NCI-H187 (cell line): ENCODE results near the gene MAGOH.
A peak's percentile ranks its signal among the peaks of the same experiment; 100 is the strongest.
"Not testable (repeated sequence)": the region's sequence is repeated elsewhere in the genome, so short reads cannot be mapped to it uniquely, and the experiment has no call there.

Experiments
- DNase-seq, 2 experiments: peaks; one replicate each; lab custom pipeline; 2025; lab: John Stamatoyannopoulos, UW

Gene MAGOH

DNA sequence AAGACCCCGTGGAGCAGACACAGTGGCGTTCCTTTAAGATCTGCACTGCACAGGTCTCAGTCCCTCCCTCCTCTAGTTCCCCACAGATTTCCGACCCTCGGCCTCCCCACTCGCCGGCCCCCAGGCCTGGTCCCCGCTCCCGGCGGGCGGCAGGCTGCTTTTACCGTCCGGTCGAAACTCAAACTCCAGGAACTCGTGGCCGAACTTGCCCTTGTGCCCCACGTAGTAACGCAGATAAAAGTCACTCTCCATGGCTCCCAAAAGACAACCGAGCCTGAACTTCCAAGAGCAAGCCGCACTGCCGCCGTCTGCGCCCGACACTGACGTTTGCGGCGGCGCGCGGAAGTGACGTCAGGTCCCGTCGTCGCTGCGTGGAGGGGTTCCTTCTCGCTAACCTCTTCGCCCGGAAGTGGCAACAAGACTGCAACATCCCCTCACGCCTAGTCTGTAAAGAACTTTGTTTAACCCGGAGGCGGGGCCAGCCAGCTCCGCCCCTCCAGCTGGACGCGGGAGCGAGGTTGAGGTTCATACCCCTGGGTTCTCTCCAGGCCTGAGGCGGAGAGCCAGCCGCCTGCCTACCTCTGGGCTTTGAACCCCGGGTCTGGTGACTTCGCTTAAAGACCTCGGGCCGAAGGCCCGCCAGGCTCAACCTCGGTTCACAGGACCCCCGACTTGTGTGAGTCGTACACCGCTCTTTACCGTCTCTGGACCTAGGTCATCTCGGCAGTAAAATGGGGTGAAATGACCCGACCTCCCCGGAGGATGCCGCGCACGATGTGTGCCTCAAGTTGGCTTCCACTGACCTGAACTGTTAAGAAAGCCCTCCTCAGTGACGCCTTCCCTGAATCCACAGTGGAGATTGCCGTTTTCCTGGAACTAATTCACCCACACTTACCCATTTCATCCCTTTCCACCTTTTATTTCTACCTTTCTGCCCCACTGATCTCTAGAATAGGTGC, at the start of gene MAGOH:
Gene MAGOH (minus strand): TSS at position 322 of the 959 bp plus-strand sequence. CDS start 70 bp downstream, at position 252.
- DNase-seq: peak; percentile 59 to 75

- no peak for DNase-seq
Observed at GRCh38 chr1:53286955-53287354, 48.6 kb upstream of the MAGOH start.

- DNase-seq: no peak
Observed at GRCh38 chr1:53285969-53286760, 47.8 kb upstream of the MAGOH start.

DNA sequence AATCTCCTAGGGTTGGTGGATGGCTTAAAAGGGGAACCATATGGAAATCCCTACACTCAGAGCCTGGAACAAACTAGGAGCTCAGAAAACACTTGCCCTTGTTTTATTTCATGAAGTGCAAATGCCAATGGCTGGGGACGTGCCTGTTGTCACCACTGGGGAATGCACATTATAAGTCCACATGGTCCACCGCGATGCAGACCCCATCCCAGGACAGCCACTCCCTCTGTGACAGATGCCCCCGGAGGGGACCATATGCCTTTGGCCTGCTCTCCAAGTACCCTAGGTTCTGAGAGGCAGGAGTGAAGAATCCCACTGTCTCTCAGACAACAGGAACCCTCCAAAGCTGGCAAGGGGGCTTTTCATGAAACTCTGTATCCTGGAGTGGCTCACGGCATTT, 47.2 kb upstream of the MAGOH start:
- no peak for DNase-seq

- DNase-seq: no peak
Observed at GRCh38 chr1:53284224-53285020, 46.1 kb upstream of the MAGOH start.

DNA sequence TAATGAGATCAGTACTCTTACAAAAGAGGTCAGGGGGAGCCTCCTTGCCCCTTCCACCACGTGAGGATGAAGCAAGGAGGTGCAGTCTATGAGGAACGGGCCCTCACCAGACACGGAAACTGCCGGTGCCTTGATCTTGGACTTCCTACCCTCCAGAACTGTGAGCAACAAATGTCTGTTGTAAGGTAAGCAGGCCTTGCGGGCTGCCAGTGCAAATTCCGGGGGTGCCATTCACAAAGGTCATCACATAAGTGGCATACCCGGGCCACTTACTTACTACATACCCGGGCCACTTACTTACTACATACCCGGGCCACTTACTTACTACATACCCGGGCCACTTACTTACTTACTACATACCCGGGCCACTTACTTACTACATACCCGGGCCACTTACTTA, 44.8 kb upstream of the MAGOH start:
- not testable (repeated sequence) for DNase-seq

DNA sequence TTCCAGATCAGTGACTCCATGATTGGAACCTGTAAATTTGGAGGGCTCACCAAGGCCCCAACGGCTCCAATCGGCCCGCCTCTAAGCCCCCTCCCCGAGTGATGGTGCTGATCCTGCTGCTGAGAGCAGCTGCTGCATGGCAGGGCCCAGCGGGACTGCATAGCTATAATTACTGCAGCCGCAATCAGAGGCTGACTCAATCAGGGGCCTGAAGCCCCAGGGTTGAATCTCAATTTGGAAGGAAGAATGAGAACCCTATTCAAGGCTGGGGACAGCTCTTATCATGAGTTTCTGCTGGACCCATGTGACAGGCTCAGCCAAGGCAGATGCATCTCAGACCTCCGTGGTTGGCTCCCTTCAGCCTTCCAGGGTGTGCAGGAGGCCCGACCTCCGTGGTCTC, 42.8 kb upstream of the MAGOH start:
- DNase-seq: no peak

GRCh38 chr1:53280496-53280895, 42.2 kb upstream of the MAGOH start:
- no peak for DNase-seq

DNA sequence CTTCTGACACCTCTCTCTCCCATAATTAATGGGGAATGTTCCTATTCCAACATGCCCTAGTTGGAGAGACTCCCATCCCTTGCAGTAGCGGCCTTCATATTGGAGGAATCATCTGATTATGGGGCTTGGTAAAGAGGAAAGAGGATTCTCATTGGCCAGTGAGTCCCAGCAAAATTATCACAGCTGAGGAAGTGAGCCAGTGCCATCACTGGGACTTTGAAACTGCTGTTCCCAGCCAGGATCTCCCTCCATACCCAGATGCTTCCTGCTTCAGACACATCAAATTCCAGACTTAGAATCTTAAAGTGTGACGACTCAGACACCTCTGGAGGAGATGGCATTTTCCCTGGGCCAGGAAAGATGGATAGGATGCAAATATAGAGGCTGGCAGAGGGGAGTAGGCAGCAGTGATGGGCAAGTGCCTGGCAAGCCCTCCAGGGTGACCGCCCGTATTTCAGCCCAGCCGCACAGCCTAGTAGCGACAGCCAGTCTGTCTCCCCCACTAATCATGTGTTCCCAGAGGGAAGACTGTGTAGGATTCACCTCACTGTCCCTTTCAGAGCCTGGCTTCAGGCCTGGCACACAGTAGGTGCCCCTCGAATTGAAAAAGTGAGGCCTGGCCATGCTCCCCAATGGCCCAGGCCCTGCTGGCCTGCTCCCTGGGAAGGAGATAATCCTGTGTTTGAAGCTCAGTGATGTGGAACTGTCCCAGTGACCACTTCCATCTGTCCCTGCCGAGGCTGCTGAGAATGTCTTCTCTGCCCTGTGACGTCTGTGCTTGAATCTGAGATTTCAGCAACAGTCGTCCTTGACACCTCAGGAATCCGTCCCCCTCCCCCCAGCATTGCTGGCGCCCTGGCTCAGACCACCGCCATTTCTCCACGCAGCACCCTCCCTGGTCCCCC, 41.2 kb upstream of the MAGOH start:
- DNase-seq: no peak

DNA sequence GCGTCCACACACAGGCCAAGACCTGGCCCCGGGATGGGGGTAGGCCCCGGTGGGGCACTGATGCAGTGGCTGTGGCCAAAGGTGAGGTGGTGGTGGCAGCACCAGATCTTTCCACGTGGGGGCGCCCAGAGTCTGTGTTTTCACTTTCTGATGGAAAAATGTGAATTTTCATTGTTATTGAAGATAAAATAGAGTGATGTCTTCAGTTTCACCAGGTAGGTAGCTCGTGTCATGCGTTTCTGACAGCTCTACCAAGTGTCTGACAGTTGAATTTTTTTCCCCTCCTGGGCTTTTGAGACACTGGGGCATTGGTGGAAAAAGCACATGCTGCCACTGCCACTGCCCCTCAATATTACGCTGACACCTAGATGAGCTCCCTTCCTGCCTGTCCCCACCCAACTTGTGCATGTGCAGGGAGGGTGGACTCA, 40.0 kb upstream of the MAGOH start:
- DNase-seq: no peak

GRCh38 chr1:53277326-53277725, 39.0 kb upstream of the MAGOH start:
- no peak for DNase-seq

- no peak for DNase-seq
Observed at GRCh38 chr1:53276902-53277281, 38.6 kb upstream of the MAGOH start.

DNA sequence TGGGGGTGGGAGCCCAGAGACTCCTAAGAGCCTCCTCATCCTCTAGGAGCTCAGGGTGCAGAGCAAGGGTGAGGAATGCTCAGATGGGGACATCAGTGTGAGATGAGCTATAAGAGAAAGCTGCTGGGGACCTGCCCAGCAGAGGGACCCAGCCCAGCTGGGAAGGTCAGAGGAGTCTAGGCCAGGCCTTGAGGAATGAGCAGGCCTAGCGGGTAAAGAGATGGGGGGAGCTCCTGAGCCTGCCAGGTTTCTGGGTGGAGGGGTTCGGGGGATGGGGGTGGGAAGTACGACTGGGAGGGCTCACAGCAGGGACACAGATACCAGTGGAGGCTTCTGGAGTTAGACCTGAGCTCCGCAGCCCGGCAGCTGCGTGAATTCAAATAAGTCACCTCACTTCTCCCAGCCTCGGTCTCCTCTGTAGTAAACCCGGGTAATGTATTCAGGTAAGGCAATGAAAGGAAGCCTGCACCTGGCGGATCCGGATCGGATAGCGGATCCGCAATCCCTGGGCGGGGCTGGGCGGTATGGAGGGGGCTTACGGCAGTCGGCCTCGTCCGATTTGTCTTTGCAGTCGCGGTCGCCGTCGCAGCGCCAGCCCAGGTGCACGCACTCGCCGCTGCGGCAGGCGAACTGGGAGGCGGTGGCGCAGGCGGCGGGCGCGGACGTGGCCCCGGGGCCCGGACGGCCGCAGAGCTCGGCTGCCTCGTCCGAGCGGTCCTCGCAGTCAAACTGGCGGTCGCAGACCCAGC, 38.0 kb upstream of the MAGOH start:
- no peak for DNase-seq

DNA sequence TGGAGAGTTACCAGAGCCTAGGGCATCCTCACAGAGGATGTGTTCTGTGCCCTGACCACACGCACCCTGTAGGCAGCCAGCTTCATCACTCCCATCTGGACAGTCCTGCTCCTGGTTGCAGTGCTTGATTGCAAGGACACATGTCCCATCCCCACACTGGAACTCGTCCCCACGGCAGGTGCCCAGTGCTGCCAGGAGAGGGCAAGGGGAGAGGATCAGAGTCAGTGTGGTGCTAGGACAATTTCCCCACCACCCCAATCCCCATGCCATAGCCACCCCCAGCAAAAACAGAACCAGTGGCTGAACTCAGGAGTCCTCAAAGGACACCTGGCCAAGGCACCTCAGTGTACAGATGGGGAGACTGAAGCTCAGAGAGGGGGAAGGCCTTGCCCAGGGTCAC, 37.2 kb upstream of the MAGOH start:
- DNase-seq: no peak

DNA sequence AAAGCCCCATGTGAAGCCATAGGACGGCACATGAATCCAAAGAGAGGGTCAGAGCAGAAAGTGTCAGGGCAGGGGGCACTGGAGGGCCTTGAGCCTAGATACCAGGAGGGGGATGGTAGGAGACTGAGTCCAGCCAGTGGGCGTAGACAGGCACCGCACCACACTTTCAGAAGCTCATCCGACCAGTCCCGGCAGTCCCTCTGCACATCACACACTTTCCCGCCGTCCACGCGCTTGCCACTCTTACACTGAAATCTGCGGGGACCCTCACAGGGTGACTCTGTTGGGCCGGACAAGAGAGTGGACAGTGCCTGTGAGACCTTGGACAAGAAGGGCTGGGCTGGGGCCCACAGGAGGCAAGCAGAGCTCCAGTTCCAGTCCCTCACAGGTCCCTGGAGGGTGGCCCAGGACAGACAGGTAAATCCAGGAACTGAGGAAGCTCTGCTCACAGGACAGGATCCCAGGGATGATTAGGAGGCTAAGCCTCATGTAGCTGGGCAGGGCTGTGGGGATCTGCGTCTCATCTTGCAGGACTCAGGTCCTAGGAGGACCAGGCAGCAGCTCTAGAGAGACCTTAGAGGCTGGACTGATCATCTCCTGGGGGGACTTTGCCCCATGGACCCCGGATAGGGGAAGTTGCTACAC, 36.3 kb upstream of the MAGOH start:
- DNase-seq: no peak

DNA sequence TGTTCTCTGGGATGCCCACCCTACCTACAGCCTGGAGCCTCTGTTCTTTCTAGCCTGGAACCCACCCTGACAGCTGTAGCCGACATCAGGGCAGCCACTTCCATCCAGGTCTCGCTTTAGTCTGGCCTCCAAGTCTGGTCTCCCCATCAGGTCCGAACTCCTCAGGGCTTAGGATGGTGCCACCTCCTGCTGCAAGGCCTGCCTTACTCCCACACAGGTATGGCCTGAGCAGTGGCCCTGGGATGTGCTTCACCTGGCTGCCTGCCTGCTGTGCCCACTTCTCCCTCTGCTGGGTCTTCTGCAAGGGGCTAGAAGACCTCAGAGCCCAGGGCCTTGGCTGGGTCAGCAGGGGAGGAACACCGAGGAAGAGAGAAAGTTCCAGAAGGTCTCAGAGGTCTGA, 35.7 kb upstream of the MAGOH start:
- DNase-seq: no peak

GRCh38 chr1:53273526-53273925, 35.2 kb upstream of the MAGOH start:
- DNase-seq: no peak

DNA sequence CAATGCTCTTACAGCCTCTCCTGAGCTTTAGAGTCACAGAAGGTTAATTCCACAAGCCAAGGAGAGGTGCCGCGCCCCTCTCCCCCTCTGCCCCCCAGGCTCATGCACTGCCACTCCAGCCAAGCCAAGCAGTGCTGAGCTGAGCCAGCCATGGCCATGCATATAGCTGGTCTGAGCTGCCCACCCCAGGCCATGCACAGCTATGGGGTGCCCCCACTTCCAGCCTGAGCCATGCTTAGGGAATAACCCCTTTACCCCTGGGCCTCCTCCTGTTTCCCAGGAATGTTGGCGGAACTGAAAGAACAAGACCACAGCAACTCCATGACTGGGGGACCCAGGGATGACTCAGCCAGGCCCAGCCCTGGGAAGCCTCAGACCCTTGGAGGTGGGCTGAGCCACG, 34.0 kb upstream of the MAGOH start:
- DNase-seq: no peak

DNA sequence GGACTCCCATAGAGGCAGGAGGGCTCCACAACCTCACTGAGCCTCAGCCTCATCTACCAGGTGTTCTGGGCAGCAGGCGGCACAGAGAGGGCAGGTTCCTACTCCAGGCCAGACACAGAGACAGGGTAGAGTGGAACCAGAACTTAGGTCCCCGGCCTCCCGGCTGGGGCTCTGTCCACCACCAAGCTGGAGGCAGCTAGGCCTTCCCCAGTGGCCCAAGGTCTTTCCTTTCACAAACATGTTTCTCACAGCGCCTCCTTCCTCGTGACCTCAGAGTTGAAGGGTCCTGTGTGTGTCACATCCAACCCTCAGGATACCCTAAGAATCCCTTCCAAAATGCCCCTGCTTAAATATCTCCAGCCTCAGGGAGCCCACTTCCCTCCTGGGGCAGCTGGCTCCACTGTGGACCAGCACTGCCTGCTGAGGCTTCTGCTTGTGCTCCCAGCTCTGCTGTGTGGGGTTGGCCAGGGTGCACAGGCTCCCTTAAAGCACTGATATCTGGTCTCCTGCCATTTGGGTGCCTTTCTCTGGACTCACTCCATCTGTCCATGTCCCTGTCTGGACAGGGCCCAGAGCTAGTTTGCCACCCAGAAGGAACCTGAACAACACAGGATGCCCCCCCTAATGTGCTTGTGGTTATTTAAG, 33.2 kb upstream of the MAGOH start:
- DNase-seq: no peak
